UCSD-AML1 (cell line): ENCODE measurements around the gene TMEM126A.
"Not testable (repeated sequence)": the region's sequence is repeated elsewhere in the genome, so short reads cannot be mapped to it uniquely, and the experiment has no call there.

ENCODE experiments used
- DNase-seq: peaks from one replicate; lab custom pipeline; 2025; ENCODE audit not compliant: unreplicated experiment; lab: John Stamatoyannopoulos, UW

The TMEM126A gene

DNA sequence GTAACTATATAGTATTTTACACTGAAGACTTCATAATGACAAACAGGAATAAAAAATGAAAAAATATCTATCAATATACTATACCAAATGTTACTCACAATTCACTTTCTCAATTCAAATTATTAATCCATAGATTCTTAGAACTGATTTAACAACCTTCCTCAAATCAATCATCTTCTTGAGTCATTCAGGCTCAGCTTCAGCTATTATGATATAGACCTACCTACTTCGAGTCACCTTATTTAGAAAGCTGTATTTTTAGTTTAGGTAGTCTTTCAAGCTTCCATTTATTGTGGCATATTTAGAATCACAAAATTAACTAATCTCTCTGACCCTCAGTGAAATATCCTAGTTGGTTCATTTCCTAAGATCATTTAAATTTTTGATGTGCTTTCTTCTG, 9.0 kb downstream of the TMEM126A start:
- DNase-seq, result no peak

DNA sequence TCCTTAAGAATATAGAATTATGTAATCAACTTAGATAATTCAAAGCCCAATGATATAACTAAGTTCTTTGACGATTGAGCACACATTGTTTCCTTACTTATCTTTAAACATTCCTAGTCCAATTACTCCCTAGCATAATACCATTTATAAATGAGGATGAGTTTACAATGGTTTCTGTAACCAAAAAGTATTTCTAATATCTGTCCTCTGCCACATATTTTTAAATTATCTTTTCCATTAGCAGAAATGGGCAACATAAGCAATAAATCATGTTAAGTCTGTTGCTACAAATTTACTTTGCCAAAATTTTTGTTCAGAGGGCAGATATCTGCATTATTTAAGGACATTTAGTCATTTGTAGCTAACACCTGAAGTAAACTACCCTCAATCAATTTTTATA, 10.4 kb downstream of the TMEM126A start:
- no peak for DNase-seq

DNA sequence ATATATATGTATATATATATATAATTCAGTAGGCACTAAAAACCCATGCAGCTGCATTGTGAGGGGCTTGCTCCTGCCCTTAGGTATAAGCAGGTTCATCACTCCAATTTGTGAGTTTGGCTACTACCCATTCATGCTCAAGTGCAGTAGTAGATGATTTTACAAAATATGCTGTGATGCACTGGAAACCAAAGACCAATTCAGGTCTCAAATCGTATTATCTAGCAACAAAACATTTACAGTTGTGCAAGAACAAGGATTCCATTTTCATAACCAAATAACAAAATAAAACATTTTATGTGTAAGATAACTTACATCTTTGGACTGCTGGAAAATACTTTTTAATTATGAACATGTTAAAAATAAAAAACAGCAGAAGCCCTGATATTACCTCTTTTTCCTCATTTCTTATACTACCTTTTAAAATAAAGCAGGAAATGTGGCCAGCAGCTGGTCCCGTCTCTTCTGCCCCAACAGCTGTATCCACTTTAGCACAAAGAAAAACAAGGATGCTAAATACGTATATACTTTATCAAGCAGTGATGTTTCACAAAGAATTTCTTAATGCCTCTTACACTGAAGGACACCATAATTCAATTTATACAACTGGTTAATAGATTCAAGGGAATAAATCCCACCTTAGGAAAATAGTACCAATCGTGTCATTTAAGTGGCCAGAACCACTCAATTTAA, 14.4 kb downstream of the TMEM126A start:
- no peak for DNase-seq

DNA sequence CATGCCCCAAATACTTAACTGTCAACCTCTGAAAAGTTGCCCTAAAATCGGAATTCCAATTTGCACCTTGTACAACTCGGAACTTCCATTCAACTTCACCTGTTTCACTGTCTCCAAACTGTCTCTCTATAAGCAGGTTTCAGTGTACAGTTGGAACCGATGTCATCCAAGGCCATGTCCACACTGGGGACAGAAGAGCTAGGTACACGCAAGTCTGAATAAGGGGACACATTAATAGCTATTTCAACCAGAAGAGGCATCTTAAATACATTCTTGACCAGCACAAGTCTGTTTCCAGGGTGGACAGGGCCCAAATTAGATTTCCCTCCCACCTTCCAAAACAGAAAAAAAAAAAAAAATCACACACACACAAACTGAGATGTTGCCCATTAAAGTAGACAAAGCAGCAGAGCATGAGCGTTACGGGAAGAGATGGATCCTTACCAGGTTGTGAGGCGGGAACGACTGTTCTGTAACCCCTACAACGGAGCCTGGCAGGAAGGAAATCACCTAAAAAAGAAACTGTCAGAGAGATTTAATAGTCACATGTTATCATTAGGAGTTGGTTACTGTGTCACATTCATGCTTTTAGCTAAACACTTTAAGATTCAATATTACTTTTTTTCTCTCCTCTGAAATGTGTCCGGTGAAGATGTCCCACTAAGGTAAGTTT, 15.4 kb downstream of the TMEM126A start:
- no peak for DNase-seq

DNA sequence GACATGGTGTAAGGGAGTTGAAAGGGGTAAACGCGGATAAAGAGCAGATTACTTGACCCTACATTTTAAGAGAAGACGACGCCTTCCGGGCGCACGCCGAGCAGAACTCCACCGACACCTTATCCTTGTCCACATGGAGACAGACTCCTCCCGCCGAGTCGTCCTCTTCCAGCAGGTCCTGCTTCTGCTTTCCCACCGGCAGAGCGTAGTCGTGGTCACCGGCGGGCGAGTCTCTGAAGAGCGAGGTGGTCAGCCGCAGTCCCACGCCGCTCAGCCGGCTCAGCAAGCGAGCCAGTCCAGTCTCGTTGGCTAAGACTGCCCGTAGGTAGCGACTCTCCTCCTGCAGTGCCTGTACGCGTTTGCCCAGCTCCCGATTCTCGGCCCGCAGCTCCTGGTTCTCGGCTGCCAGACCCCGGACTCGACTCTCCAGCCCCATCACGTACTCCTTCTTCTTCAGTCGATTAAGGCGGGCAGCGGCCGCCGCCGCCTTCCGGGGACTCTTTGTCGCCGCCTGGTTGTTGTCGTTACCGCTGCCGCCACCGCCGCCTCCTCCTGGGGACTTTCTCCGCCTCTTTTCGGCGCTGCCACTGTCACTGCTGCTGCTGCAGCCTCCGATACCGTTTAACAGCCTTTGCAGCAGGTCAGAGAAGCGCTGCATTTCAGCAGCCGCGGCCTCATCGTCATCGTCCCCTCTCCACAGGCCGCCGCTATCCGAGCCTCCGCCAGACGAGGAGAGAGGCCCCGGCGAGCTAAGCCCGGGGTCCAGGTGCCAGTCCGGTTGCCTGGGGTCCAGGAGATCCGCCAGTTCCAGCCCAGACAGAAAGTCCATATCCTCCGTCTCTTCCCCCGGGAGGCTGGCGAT, 16.2 kb downstream of the TMEM126A start:
- DNase-seq, result peak; percentile 82

DNA sequence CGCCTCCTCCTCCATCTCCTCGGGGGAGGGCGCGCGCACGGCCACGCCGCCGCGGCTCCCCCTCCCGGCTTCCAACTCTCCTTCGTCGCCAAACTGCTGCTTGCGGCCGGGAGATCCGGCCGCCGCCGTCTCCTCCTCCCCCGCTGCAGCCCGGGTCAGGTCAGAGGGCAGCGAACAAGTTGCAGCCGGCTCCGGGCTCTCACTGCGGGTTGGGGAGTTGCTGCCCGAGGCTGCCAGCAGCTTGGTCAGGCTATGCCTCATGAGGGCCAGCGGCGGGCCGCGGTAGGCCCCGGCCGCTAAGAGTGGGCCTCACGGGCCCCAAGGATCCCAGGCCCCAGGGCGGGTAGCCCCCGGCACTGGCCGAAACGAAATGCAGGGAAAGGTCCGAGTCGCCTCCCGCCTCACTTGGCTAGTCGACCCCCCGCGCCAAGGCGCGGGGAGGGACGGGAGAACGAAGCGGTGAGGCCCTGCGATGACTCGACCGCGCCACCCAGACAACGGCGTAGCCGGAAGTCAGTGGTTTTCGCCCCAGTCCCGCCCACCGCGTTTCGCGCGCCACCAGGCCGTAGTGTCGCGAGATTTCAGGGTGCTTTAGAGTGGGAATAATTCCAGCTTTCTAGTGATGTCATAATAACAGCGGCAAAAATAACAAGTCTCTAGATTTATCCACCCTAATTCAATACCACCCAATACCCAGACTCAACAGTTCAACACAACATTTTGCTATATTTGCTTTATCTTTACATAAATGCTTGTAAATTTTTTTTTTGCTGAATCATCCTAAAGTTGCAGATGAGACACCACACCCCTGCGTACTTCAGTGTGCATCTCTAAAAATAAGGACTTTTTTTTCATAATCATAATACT, 17.1 kb downstream of the TMEM126A start, which contains the start of gene CREBZF:
TSS of gene CREBZF (minus strand) at position 515 of the 867 bp plus-strand sequence. CDS start at position 261, 254 bp downstream.
- DNase-seq, result peak; percentile 93

DNA sequence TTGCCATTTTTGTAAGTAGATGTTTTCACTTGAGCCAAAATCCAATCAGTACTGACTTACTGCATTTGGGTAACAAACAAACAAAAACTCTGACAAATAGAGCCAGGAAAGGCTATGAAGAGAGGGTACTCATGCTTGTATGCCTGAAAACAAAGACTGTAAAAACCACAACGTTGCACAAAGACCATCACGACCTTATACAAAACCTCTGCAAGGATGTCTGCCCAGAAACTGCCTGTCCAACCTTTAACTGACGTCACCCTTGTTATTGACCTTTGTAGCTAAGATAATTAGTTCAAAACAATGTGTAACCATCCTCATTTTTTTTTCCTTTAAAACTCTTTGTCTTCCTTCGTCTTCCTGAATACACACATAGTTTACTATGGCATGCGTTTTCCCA, 18.0 kb downstream of the TMEM126A start:
- no peak for DNase-seq

DNA sequence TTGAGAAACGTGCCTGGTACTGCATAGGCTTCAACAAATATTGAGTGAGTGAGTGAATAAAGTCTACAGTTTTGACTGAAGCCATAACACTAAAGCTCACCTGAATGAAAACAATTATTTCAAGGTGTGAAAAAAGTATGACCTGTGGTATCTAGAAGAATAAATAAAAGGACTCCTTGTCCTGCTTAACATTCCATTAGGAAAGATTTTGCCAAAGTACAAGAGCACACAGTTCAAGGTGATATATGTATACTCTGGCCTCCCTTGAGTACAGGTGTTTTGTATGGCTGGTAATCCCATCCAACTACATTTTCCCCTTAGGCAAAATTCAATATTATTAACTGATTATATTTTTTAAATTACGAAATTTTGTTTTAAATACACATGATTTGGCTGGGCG, 18.9 kb downstream of the TMEM126A start:
- DNase-seq, result no peak

DNA sequence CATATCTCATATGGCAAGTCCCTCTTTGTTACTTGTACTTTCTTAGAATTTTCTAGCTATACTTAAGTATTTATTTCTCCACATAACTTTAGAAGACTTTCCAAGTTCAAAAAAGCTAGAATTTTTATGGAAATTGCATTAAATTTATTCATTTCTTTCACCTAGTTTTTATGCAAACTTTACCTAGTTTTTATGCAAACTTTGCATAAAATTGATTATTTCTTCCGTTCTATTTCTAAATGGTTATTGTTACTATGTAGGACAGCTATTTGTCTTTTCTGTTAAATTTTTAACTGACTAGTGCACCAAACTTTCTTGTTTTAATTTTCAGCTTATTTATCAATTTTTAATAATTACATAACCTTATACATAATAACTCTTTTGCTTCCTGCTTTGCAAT, 20.4 kb downstream of the TMEM126A start:
- no peak for DNase-seq

DNA sequence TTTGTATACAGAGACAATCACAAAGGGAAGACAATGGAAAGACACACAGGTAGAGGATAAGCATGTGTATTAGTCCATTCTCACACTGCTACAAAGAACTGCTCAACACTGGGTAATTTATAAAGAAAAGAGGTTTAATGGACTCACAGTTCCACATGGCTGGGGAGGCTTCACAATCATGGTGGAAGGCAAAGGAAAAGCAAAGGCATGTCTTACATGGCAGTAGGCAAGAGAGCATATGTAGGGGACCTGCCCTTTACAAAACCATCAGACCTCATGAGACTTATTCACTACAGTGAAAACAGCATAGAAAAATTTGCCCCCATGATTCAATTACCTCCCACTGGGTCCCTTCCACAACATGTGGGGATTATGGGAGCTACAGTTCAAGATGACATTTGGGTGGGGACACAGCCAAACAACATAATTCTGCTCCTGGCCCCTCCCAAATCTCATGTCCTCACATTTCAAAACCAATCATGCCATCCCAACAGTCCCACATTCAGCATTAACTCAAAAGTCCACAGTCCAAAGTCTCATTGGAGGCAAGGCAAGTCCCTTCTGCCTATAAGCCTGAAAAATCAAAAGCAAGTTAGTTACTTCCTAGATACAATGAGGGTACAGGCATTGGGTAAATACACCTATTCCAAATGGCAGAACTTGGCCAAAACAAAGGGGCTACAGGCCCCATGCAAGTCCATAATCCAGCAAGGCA, 23.3 kb downstream of the TMEM126A start:
- not testable (repeated sequence) for DNase-seq

DNA sequence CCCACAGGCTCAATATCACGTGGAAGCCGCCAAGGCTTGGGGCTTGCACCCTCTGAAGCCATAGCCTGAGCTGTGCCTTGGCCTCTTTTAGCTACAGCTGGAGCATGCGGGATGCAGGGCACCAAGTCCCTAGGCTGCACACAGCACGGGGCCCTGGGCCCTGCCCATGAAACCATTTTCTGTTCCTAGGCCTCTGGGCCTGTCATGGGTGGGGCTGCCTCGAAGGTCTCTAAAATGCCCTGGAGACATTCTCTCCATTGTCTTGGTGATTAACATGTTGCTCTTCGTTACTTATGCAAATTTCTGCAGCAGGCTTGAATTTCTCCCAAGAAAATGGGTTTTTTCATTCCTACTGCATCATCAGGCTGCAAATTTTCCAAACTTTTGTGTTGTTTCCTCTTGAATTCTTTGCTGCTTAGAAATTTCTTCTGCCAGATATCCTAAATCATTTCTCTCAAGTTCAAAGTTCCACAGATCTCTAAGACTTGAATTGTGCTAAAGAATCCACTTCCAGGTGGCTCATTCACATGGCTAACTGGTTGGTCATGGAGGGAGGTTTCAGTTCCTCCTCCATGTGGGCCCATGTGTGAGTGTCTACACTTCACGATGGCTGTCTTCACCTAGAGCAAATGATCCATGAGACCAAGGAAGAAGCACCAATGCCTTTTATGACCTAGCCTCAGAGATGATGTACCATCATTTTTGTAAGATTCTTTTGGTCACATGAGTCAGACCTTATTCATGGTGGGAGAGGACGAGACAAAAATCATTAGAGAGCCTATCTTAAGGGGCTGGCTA, 24.5 kb downstream of the TMEM126A start:
- DNase-seq, result no peak

DNA sequence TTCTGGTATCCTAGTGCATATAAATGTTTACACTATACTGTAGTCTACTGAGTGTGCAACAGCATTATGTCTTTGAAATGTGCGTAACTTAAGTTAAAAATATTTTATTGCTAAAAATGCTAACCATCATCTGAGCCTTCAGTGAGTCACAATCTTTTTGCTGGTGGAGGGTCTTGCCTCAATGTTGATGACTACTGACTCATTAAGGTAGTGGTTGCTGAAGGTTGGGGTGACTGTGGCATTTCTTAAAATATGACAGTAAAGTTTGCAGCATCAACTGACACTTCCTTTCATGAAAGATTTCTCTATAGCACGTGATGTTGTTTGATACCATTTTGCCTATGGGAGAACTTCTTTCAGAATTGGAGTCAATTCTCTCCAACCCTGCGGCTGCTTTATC, 25.6 kb downstream of the TMEM126A start:
- no peak for DNase-seq

DNA sequence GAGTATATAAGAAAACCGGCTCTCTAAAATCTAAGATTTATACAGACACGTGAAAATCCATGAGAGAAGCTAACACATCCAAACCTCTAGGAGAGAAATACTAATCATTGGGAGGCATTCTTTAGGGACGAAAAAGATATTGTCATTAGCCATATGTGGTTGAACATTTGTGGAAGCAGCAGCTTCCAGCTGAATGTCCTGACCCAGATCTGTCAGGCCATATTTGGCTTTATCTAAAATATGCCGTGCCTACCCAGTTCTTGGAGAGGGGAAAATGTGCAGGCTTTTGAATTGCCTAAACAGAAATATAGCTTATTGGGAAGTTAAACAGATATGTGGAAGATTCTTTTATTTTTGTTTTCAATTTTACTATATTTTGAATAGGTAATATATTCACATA, 31.8 kb downstream of the TMEM126A start:
- DNase-seq, result no peak

DNA sequence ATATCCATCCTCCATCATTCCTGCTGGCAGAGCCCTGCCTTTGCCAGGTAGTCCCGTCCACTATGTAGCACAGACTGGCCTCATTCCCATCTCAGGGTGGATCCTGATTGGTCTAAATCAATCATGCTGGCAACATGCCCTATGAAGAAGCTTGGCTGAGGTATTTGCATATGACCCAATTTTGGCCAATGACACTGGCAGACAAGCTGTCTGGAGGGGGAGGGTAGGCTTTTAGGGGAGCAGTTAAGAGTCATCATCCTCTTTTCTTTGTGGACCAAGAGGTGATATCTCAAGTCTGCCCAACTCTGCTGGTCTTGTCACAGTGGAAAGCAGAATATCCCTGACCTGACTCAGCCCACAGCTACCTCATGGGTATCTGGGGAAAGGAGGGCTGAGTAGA, 33.1 kb downstream of the TMEM126A start:
- DNase-seq, result no peak

DNA sequence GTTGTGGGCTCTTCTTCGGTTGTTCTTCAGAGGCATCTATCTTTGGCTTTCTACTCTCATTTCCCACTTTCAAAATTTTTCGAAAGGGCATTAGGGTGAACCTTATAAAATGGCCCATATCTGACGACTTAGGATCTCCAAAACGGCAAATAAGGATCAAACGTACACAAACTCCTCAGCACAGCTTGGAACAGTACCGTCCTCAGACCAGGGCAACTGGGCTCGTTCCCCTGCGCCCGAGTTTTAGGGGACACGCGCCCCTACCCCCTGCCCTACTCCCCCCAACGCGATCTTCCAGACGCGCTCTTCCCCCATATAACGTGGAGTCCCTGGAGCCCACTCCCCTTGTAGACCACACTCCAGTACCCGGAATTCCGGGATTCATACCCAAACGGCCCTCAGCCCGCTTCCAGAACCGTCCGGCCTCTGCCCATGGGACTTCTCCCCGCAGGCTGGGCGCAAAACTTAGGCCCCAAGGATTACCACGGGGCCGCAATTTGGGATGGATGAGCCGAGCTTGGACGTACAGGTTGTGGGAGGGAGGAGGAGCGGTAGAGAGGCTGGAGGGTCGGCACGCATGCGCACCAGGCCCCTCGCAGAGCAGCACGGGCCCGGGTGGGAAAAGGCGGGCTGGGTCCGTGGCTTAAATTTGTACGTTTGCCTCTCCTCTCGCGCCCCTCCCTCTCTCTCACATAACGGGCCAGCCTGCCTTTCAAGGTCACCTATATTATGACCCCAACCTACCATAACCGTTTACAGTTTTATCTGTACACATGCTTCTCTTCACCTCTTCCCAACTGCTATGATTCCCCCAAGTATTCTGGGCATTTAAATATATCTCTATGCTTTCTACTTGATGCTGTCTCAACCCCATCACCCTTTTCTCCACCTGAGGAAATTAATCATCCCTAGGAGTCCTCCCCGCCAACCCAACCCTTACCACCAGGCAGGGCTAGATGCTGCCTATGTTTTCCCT, 34.9 kb downstream of the TMEM126A start:
- DNase-seq, result no peak

DNA sequence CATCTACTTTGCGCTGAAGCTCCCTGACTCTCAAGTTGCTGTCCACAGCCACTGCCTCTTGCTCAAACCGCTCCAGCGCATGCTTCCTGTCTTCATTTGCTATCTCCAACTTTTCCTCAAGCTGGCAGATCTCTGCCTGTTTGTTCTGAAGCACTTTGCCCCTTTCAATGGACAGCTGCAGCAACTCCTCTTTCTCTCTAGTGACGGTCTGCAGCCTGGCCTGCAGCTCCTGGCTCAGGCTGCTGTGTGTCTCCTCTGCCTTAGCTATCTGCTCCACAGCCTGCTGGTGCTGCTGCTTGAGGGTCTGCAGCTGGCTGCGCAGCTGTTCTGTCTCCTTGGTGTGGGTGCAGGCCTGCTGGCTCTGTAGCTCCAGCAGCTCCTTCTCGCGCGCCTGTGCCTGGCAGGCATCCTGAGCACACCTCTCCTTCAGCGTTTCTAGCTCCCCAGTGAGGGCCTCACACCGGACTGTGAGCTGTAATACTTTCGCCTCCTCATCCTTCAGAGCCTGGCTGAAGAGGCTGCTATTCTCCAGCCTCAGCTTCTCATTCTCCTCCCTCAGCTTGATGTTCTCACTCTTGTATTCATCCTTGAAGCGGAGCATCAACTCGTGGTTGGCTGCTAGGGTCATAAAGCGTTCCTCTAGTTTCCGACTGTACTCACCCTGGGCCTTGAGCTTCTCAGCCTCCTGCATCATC, 37.5 kb downstream of the TMEM126A start:
- no peak for DNase-seq

DNA sequence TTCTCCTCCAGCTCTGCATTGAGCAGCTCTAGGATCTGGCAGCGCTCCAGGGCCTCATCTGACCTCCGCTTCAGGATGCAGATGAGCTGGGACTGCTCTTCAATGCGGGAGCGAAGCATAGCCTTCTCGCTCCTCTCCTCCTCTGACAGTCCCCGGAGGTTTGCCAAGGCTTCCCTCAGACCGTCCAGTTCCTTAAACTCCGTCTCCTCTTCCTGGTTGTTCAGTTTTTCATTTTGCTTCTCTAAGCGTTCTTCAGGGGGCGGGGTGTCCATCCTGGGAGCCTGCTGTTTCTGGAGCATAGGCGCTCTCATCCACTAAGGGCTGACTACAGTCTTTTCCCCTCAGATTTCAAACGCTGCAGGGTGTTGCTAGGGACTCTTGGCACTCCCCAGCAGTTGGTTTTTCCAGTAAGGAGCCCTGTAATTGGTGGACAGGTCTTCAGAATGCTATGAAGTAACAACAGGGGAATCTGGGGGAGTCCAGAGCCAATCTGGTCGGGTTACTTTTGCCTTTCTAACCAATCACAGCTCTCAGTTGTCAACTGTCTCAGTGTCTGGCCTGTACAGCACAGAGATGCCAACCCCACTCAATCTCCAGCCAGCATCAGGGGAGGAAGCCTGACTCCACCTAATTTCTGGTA, 38.2 kb downstream of the TMEM126A start, which contains the start of gene CCDC89:
TSS of gene CCDC89 (minus strand) at position 376 of the 640 bp plus-strand sequence. CDS start at position 311, 65 bp downstream.
- DNase-seq, result no peak
